HG03442 (cell line): Measurements from ENCODE around the gene MYBPHL.
A peak's percentile ranks its signal among the peaks of the same experiment; 100 is the strongest.
"Not testable (repeated sequence)": the region's sequence is repeated elsewhere in the genome, so short reads cannot be mapped to it uniquely, and the experiment has no call there.

Source experiments
- ATAC-seq: cut with Tn5 transposase; IDR thresholded peaks from one replicate; pipeline ENCODE4 v1.9.1; 2021; ENCODE audit warnings: mild to moderate bottlenecking, moderate library complexity; ENCODE audit not compliant: unreplicated experiment

Gene MYBPHL

DNA sequence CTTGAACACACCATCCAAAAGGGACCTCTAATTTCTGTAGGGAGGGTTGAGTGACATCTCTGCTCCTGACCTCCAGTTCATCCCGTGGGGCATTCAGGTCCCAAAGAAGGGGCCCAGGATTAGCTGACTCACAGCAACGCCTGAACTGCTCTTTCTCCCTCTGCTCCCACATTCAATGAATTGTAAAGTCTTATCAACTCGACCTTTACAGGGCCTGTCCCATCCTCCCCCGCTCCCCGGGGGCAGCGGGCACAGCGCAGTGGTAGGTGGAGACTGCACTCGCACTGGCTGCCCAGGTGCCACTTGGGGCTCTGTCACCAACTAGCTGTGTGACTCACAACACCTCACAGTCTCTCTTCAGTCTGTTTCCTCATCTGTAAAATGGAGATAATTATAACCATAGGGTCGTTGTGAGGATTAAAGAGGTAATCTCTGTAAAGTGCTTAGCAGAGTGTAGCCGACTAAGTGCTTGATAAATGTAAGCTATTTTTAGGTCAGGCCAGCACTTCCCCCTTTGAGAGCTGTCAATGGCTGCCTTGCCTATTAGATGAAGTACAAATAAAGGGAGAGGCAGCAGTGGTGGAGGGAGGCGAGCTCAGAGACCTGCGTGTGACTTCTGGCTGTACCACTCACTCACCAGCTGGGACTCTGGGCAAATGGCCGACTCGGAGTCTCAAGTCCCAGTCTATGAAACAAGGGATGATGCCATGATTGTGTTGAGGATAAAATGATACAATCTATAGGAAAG lies 637 bp upstream of the MYBPHL start:
- no peak for ATAC-seq

DNA sequence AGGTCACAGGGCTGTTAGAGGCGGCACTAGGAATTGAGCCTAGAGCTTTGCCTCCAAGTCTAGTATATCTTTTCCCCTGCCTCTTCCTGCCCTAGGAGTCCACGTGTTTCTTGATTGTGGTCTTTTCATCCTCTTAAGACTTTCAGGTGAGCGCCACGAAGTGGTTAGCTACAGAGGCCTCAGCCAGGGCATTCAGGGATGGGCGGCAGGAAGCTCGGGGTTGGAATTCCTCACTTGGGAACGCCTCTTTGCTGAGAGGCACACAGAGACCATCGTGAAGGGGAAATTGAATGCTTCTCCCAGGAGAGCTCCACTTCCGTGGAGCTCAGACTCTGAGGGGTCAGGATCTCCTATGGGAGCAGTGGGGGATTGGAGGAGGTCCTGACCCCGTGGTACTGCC lies 820 bp downstream of the MYBPHL start:
- ATAC-seq: not testable (repeated sequence)

GRCh38 chr1:109304226-109304920 lies 2.4 kb downstream of the MYBPHL start:
- ATAC-seq: no peak

- no peak for ATAC-seq
Measured at GRCh38 chr1:109301874-109302273, 4.9 kb downstream of the MYBPHL start.

GRCh38 chr1:109300650-109301151 lies 6.1 kb downstream of the MYBPHL start:
- no peak for ATAC-seq

- no peak for ATAC-seq
Measured at GRCh38 chr1:109299558-109300343, 7.1 kb downstream of the MYBPHL start.

DNA sequence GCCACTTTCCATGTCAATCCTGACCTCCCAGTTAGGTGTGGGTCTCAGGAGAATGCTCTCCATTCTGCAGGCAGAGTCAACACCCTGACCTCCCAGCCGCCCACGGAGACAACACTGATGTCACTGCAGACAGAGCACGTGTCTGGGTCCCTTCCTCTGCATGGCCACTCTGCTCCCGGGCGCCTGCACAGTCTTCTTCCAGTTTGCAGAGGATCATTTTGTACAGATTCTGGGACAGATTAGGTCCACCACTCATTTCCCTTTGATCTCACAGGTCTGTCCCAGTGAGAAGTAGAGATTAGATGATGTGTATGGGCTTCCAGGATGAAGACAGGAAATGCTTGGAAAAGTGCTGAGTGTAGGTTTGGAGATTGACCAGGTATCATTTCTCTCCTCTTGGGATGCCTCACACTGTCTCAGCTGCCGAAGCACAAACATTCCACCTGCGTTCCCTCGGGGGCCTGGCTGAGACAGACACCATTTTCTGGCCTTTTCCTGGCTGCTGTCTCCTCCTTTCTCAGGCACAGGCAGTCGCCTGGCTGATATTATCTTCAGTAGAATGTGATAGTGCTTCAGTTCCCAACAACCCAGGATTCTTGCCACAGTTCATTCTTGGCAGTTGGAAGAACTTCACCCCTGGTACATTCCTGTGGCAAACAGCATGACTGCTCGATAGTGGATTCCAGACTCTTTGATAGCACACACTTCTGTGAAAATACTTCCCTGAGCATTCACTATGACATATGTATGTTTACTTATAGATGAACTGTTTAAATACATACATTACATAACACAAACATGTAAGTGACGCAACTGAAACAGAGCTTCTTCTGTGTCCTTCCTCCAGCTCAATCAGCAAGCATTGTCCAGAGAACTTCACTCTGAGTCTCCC lies 7.9 kb downstream of the MYBPHL start:
- ATAC-seq: no peak

GRCh38 chr1:109296782-109297181 lies 10.0 kb downstream of the MYBPHL start:
- no peak for ATAC-seq

DNA sequence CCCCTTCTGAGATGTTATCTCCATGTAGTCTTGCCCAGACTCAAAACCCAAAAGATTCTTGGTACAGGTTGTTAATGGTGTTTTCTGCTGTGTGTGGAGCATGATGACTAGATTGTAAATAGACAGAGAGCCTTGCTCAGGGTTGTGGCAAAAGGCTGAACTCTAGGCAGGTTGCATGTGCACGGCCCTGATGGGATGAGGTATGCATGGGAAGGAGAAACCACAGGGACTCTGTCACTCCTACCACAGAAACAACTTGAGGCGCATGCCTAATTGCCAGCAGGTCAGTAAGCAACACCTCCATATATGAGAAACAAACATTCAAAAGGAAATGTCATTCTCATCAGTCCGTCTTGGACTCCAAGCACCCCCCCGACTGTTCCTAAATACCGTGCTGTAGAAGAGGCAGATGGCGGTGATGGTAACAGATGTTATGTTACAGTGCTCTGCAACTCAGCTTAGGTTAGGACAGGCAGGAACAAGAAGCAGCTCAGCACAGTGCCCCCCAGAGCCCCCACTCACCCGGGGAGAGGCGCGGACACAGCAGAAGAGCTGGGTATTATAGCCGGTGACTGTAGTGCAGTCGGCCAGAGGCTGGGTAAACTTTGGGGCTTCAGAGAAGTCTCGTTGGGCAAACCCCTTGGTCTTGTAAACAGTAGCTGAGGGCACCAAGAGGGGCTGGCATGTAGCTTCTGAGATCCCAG lies 10.9 kb downstream of the MYBPHL start:
- no peak for ATAC-seq

DNA sequence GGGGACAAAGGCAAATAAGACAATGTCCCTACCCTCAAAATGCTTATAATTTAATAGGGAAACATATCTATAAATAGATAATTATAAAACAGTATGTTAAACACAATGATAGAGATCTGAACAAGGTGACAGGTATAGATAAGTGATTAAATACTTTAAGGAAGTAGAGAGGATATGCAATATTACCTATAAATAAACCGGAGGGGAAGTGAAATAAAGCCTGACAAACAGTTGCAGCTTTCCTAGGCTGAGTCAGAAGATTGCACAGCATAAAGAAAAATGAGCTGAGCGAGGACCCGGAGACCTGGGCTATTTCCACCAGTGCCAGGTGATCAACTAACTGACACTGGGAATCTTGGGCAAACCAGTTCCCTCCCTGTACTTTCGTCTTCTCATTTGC lies 12.3 kb downstream of the MYBPHL start:
- ATAC-seq: no peak

- no peak for ATAC-seq
Measured at GRCh38 chr1:109293026-109293425, 13.8 kb downstream of the MYBPHL start.

DNA sequence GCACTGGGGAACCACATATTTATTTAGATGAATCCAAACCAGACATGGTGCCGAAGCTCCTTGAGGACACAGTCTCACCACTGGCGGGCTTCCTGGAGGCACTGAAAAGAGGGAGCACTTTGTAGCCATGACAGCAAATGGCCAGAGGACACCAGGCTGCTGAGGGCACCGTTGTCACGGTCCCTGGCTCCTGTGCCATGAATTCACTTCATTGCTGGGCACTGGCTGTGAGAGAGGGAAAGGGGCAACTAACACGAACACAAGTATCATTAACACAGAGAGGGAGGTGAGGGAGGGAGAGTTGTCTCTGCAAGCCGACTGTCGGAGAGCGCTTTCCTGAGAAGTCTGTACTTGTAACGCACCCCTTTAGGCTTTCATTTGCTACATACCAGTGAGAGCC lies 14.4 kb downstream of the MYBPHL start:
- no peak for ATAC-seq

GRCh38 chr1:109290998-109291397 lies 15.8 kb downstream of the MYBPHL start:
- ATAC-seq: no peak

GRCh38 chr1:109290137-109290536 lies 16.7 kb downstream of the MYBPHL start:
- ATAC-seq: no peak

DNA sequence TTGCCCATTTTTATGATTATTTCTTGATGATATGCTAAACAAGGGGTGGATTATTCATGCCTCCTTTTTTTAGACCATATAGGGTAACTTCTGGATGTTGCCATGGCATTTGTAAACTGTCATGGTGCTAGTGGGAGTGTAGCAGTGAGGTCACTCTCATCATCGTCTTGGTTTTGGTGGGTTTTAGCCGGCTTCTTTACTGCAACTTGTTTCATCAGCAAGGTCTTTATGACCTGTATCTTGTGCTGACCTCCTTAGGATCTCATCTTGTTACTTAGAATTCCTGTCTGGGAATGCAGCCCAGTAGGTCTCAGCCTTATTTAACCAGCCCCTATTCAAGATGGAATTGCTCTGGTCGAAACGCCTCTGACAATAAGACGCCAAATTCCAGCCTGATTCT lies 20.0 kb downstream of the MYBPHL start:
- not testable (repeated sequence) for ATAC-seq

GRCh38 chr1:109283748-109284600 lies 22.8 kb downstream of the MYBPHL start:
- no peak for ATAC-seq

DNA sequence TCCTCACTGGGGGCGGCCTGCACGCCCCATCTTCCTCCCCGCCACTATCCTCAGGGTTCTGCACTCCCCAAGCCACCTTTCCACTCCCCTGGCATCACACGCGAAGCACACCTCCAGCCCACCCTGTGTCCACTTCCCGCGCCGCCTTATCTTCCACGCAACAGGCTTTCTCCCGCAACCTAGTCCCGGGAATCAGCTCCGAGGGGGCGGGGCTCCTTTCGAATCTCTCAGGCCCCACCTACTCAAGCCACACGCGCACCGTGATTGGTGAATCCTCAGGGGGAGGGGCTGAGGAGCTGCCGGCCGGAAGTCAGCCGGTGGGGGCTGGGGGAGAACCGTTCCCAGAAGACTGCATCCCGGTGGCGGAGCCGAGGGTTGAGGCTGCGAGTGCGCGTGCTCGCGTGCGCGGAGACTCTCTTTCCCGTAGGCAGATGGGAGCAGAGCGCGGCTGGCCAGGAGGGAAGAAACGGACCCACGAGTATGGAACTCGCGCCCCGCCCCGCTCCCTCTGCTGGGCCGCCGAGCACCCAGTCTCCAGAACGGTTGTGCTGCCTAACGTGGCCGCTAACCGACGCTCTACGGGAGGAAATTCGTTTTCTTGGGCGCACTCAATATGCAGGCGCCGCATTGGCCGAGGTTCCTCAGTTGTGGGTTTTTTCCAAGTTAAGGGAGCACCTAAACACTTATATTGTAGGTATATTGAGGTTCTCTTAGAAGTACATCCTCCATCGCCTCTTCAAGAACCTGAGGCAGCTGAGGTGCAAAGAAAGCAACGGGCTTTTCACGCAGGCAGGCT lies 23.7 kb downstream of the MYBPHL start, which contains the start of gene PSRC1:
TSS of gene PSRC1 (minus strand) at position 194 of the 796 bp plus-strand sequence.
- peak; percentile 93 for ATAC-seq

GRCh38 chr1:109282497-109282951 lies 24.3 kb downstream of the MYBPHL start:
- ATAC-seq: no peak
